DOHH2 (cell line): ENCODE results near the gene WDR19.

Experiments used
- EZH2phosphoT487 ChIP-seq: fragments of 200-600 bp; sonication (generic); IDR thresholded peaks from 2 replicates; pipeline ENCODE4 v1.6.1; 2017; ENCODE audit warnings: borderline replicate concordance, mild to moderate bottlenecking, antibody characterized with exemption, low read length, moderate library complexity, mixed read lengths
- TF ChIP-seq, protein P1 (sequence below): fragments of 200-600 bp; sonication (generic); IDR thresholded peaks from one replicate; pipeline ENCODE4 v1.5.1; 2014; ENCODE audit warnings: antibody characterized with exemption, mild to moderate bottlenecking, low read depth, low read length; ENCODE audit not compliant: poor library complexity, severe bottlenecking

DNA sequence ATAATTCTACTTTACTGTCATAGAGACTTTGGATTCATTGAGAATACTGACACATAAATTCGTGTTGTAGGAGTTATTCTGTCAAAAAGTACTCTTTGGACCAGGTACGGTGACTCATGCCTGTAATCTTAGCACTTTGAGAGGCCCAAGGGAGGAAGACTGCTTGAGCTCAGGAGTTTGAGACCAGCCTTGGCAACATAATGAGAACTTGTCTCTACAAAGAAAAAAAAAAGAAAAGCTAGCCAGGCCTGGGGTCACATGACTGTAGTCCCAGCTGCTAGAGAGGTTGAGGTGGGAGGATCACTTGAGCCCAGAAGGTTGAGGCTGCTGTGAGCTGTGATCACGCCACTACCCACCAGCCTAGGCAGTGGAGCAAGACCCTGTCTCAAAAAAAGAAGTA lies 54.9 kb downstream of the WDR19 start:
- TF ChIP-seq, protein P1, sequence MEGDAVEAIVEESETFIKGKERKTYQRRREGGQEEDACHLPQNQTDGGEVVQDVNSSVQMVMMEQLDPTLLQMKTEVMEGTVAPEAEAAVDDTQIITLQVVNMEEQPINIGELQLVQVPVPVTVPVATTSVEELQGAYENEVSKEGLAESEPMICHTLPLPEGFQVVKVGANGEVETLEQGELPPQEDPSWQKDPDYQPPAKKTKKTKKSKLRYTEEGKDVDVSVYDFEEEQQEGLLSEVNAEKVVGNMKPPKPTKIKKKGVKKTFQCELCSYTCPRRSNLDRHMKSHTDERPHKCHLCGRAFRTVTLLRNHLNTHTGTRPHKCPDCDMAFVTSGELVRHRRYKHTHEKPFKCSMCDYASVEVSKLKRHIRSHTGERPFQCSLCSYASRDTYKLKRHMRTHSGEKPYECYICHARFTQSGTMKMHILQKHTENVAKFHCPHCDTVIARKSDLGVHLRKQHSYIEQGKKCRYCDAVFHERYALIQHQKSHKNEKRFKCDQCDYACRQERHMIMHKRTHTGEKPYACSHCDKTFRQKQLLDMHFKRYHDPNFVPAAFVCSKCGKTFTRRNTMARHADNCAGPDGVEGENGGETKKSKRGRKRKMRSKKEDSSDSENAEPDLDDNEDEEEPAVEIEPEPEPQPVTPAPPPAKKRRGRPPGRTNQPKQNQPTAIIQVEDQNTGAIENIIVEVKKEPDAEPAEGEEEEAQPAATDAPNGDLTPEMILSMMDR: no peak
- TF ChIP-seq EZH2phosphoT487: no peak
